HG03103 (cell line): ENCODE data around the gene GPRC6A.

Experiments used
- ATAC-seq: cut with Tn5 transposase; IDR thresholded peaks from one replicate; pipeline ENCODE4 v1.9.1; 2021; ENCODE audit warnings: low read depth; ENCODE audit not compliant: unreplicated experiment

The GPRC6A gene

GRCh38 chr6:116797585-116797984 lies 31.3 kb downstream of the GPRC6A start:
- ATAC-seq, result no peak

GRCh38 chr6:116793224-116793623 lies 35.7 kb downstream of the GPRC6A start:
- no peak for ATAC-seq

GRCh38 chr6:116783852-116784251 lies 45.0 kb downstream of the GPRC6A start:
- ATAC-seq, result no peak

- ATAC-seq, result peak; percentile 83
Measured at GRCh38 chr6:116779573-116780164, 49.2 kb downstream of the GPRC6A start.

GRCh38 chr6:116773886-116774285 lies 55.0 kb downstream of the GPRC6A start:
- no peak for ATAC-seq

GRCh38 chr6:116772450-116772849 lies 56.4 kb downstream of the GPRC6A start:
- no peak for ATAC-seq

GRCh38 chr6:116767715-116768114 lies 61.2 kb downstream of the GPRC6A start:
- no peak for ATAC-seq

- ATAC-seq, result no peak
Measured at GRCh38 chr6:116766506-116767176, 62.2 kb downstream of the GPRC6A start.

- ATAC-seq, result no peak
Measured at GRCh38 chr6:116764961-116765841, 63.7 kb downstream of the GPRC6A start, which contains the start of gene FAM162B. Gene FAM162B, minus strand, starts transcription at chr6:116765719. Its CDS starts 143 bp downstream, at chr6:116765576.

- ATAC-seq, result no peak
Measured at GRCh38 chr6:116764629-116764960, 64.3 kb downstream of the GPRC6A start.

- no peak for ATAC-seq
Measured at GRCh38 chr6:116763906-116764628, 64.8 kb downstream of the GPRC6A start.

- ATAC-seq, result no peak
Measured at GRCh38 chr6:116763048-116763447, 65.8 kb downstream of the GPRC6A start.

GRCh38 chr6:116762235-116762634 lies 66.6 kb downstream of the GPRC6A start:
- ATAC-seq, result no peak

GRCh38 chr6:116761779-116762178 lies 67.1 kb downstream of the GPRC6A start:
- no peak for ATAC-seq

GRCh38 chr6:116745176-116745575 lies 83.7 kb downstream of the GPRC6A start:
- ATAC-seq, result no peak
